HTR-8/SVneo (cell line): ENCODE data around the gene CCDC110.
"Not testable (repeated sequence)": the region's sequence is repeated elsewhere in the genome, so short reads cannot be mapped to it uniquely, and the experiment has no call there.

ENCODE experiments used
- DNase-seq: peaks from one replicate; pipeline ENCODE4 v3.0.0; 2011; ENCODE audit warnings: low spot score, mixed read lengths; ENCODE audit not compliant: insufficient read length
- FAIRE-seq: peaks from 2 replicates; lab custom pipeline; 2011; peaks lifted over from hg19 to GRCh38; lab: Jason Lieb, UNC

Gene CCDC110

GRCh38 chr4:185471235-185472102, at the start of gene CCDC110:
Gene CCDC110, minus strand, starts transcription at chr4:185471733. Its CDS starts 50 bp downstream, at chr4:185471683.
- peak; percentile 85 for FAIRE-seq
- peak; percentile 87 for DNase-seq

DNA sequence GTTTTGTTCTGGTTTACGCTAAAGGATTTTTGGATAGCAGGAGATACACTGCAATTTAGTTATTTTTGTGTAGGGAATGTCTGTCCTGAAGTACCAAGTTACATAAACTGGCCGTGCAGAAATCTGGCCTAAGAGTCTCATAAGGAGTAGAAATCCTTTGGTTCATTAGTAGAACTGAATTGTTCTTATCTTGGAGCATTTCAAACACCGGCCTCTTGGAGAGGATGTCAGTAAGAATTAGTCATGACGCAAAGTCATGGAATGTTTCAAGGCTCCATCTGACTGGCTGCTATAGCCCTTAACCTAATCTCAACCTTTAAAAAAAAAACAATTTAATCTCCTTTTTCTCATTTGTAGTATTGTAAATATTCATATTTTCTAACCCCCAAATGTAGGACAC, 48.6 kb upstream of the CCDC110 start:
- DNase-seq: no peak
- FAIRE-seq: no peak

GRCh38 chr4:185518494-185518893, 47.0 kb upstream of the CCDC110 start:
- FAIRE-seq (no peak), DNase-seq (no peak)

DNA sequence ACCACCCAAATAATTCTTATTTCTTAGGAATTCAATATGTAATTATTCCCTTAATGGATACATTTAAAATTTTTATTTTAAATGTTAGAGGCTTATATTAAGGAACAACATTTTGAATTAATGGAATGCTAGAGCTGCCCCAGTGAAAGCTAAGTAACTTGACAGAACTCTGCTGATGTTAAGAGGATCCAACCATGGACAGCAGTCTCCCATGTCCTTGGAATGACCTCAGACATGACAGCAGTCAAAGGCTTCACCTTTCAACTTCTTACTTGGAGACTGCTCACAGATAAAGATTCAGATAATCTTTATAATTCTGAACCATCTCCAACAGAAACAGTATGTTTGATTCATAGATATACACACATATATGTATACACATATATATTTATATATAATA, 46.5 kb upstream of the CCDC110 start:
- DNase-seq (no peak), FAIRE-seq (no peak)

DNA sequence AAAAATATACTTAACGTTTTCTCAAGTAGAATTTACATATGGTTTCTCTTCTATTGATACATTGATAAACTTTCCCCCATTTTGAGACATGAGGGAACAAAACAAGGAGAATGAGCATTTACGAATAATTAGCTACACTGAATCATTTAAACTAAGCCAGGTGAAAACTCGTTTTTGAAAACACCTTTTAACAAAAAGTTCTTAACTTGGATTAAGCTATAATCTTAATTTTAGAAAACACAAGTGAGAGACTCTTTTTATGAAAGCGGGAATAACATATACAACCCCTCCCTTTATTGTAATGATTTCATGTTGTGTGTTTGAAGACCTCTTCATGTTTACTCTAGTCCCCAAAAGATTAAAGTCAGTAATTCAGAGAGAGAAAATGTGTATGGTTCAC, 43.7 kb upstream of the CCDC110 start:
- DNase-seq (no peak), FAIRE-seq (no peak)

GRCh38 chr4:185514182-185514697, 42.7 kb upstream of the CCDC110 start:
- FAIRE-seq (no peak), DNase-seq (no peak)

DNA sequence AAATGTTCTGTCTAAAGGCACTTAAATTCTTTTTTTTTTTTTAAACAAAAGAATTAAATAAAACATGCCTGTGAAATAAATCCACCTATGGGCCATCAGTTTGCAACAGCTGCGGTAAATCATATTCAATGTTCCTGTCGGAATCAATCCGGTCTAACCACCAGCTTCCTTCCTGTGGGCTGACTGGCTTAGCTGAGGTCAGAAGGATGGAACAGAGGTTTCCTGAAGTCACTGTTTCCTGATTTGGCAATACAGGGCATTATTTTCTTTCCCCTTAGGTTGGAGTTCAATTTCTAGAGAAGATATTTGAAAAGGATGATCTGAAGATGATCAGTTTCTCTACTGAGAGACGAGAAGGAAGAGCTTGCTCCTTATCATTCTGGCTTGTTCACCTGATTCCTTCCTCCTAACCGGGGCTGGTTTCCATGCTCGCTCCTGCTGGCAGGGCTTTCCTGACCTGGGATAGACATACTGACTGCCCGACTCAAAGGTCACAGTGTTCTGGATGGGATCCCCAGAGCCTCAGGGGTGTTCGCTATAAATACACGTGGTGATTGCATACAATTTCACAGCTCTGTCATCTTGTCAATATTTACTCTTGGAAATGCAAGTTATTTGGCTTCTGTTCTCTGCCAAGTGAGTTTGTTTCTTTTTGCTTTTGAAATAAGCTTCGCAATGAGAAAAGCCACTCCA, 42.1 kb upstream of the CCDC110 start:
- no peak for DNase-seq
- FAIRE-seq: no peak

- DNase-seq: no peak
- no peak for FAIRE-seq
Measured at GRCh38 chr4:185512516-185512915, 41.0 kb upstream of the CCDC110 start.

GRCh38 chr4:185511243-185511642, 39.7 kb upstream of the CCDC110 start:
- DNase-seq, FAIRE-seq: not testable (repeated sequence)

DNA sequence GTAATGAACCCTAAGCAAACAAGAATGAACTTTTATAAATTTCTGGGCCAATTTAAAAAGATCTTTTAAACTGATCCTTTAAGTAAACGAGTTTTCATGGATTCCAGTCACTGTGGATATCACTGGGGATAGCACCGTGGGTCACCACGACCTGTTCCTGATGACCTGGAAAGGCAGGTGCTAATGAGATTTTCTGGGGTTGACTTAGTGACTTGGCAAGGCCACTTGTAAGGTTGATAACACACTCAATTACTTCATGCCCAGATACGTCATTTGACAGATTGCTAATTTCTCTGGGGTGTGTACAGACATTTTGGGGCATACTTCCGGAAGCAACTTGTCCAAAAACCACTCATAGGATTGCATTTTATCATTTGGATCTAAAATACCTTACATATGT, 39.3 kb upstream of the CCDC110 start:
- DNase-seq (no peak), FAIRE-seq (no peak)

DNA sequence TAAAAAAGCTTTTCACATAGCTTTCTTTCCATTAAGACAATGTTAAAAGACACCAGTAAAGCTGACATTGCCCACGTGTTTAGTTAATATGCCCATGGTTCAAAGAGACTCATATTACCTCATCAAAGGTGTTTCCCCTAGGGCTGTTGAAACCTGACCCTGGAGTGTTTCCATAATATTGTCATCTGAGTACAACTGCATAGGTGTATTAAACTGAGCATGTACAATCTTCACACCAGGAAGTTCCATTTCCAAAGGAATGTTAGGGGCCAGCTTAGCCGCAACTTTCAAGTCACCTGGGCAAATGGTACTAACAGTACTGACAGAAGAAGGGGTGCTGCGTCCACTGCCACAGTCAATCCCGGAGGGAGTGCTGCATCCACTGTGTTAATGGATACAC, 36.6 kb upstream of the CCDC110 start:
- DNase-seq (no peak), FAIRE-seq (no peak)

GRCh38 chr4:185506422-185506821, 34.9 kb upstream of the CCDC110 start:
- no peak for DNase-seq
- FAIRE-seq: no peak

DNA sequence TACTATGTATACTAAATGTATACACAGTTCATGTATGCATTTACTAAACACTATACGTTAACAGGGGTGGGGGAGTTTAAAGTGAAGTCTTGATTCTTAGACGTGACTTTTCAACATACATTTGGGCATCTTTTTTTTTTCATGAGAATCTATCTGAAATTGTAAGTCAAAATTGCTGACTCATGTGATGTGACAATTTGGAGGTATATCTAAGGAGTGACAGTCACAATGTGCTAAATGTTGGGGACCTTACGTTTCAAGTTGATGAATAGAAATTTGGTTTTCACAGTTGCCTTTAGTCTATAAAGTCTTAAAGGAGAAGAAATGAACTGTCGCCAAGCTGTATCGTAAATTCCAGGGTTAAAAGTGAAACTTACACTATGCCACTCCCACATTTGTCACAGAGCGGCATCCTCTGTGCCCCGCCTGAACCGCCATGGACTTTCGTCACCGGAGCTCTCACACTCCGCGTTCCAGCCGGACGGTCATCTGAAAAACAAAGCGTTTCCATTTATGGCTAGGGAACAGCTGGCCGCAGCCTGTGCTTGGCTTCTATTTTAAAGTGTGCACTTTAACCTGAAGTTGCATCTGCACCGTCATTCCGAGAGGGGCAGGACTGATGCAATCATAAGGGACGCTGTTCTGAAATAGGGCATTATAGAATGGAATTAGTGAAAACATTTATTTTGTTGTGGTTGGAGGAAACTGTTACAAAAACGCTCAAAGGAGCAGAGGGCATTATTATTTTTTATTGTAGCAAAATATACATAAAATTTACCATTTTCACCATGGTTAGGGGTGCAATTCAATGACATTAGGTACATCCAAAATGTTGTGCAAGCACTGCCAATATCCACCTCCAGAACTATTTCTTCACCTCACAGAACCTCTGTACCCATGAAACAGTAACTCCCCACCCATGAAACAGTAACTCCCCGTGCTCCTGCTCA, 32.8 kb upstream of the CCDC110 start:
- DNase-seq (peak; percentile 32), FAIRE-seq (no peak)

DNA sequence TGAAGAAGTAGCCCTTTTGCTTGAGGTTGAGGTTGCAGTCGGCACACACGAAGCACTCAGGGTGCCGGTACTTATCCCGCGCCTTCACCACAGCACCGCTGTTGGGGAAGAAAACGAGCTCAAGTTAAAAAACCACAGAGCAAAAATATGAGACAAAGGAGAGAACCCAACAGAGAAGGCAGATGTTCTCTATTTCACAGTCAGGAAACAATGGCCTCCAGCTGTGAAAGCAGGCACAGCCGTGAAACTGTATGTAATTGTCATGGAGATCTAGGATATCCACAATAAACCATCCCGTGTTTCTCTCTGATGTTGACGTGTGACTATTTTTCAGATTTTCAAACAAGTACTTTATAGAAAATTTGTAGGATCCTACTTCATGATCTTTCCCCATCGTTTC, 30.9 kb upstream of the CCDC110 start:
- FAIRE-seq (no peak), DNase-seq (no peak)

GRCh38 chr4:185500576-185500975, 29.0 kb upstream of the CCDC110 start:
- DNase-seq: no peak
- no peak for FAIRE-seq

- FAIRE-seq (peak; percentile 80), DNase-seq (no peak)
Measured at GRCh38 chr4:185500035-185500434, 28.5 kb upstream of the CCDC110 start.

GRCh38 chr4:185488650-185489049, 17.1 kb upstream of the CCDC110 start:
- DNase-seq (no peak), FAIRE-seq (no peak)

DNA sequence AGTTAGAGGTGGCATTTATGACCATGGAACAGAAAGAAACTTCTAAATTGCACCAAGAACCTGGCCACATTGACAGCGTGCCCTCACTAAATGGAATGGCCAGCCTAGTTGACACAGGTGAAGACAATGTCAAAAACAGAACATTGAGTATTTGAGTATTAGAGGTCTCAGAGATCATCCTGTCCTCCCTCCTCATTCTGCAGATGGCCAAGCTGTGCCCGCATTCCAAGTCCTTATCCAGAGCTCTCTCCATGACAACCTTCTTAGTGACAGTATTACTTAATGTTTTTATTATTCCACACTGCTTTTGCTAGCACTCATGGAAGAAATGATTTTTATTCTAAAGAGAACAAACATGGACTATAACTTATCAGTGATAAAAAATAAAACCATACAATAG, 9.9 kb upstream of the CCDC110 start:
- FAIRE-seq (no peak), DNase-seq (no peak)

- FAIRE-seq (no peak), DNase-seq (no peak)
Measured at GRCh38 chr4:185480016-185480732, 8.6 kb upstream of the CCDC110 start.
